Kidney glomerular epithelial cell (primary cell): ENCODE measurements around the gene CCDC92.

Experiments used
- DNase-seq: peaks from one replicate; lab custom pipeline; 2025; lab: John Stamatoyannopoulos, UW

The CCDC92 gene

DNA sequence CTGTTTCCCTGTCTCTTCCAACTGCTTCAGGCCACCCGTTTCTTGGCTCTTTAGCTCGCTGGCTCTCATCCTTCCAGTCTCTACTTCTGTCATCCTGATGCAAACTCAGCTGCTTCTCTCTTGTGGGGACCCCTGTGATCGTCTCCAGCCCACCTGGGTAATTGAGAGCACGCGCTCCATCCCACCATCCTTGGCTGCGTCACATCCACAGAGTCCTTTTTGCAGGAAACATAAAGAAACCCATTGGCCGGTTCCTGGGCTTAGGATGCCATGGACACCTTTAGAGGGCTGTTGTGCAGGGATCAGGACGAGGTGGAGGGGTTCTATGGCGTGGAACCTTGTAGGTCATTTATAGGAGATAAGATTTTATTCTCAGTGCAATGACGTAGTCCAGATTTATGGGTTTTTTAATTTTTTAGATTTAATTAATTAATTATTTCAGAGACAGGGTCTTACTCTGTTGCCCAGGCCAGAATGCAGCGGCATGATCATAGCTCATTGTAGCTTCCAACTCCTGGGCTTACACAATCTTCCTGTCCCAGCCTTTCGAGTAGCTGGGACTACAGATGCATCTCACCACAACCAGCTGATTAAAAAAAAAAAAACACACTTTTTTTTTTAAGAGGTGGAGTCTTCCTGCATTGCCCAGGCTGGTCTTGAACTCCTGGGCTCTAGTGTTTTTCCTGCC lies 82.6 kb downstream of the CCDC92 start:
- DNase-seq: no peak

DNA sequence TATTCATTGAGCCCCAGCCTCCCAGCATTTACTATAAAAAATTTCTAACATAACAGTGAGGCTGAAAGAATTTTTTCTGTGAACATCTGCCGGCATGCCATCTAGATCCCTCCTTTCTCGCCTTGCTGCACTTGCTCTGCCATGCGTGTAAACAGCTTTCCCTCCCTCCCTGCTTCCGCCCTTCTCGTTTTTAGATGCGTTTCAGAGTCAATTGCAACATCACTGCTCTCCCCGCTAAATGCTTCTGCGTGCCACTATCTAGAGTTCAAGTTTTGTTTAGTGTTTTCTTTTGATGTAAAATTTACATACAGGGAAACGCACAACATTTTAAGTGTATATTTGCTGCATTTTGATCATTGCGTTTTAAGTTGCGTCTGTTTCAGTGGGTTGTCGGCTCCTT lies 83.6 kb downstream of the CCDC92 start:
- DNase-seq: peak; percentile 16

DNA sequence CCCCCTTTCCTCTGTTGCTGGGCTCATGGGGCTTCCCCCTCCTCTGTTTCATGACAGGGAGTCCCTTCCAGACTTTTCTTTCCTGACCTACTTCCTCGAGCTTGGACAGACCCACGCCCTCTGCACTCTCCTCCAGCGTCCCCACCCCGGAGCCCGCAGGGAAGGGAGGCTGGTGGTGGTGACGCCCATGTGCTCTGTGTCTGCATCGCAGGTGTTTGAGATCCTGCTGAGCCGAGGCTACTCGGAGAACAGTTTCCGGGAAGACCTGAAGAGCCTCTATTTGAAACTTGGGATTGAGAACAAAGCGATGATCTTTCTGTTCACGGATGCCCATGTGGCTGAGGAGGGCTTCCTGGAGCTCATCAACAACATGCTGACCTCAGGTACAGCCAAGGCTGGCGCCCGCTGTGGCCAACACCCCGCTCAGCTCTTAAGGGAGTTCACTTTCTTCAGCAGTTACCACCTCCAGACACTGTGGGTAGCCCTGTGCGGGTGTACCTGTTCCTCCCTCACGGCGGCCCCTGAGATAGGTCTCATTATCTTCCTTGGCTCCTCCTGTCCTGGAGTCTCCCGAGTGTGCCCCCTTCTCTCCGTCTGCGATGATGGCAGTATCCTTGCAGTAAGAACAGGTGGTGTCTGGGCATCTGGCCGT lies 85.6 kb downstream of the CCDC92 start:
- no peak for DNase-seq

DNA sequence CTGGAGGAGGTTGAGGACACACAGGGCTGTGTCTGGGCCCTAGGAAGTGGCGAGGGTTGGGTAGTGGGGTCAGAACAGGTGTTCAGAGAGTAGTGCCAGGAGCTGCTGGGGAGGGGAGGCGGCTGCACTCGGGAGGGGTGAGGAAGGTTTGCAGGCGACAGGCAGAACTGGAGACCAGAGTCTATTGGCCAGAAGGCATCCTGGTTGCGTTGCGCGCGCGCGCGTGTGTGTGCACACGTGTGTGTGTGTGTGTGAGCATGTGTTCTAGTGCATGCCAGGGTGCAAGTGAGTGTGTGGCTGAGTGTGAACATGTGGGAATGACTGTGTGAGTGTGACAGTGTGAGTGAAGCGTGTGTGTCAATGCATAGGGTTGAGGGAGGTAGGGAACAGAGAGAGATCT lies 86.4 kb downstream of the CCDC92 start:
- no peak for DNase-seq
